Cardiac muscle cell (in vitro differentiated cells and primary cell): ENCODE results near the gene PLCG1. TPM values are rescaled to one million over a fixed set of nuclear protein-coding genes. Genes with fewer than 3 reads are reported as not detected.

ENCODE experiments used
- DNase-seq, 2 donors: peaks; one replicate each; pipeline versions ENCODE4 v3.0.0 to v3.0.0-alpha.2; 2010 to 2017; ENCODE audit warnings: low read depth in 1 of 2, low spot score in 1 of 2
- H3K27ac ChIP-seq: fragments of 200-600 bp; sonication (generic); 2 replicates; pipeline ENCODE4 v1.5.1; 2016
- H3K27me3 ChIP-seq: fragments of 200-600 bp; sonication (generic); 2 replicates; pipeline ENCODE4 v1.6.0; 2016; ENCODE audit warnings: control low read depth
- H3K36me3 ChIP-seq: fragments of 200-600 bp; sonication (generic); 2 replicates; pipeline ENCODE4 v1.5.1; 2016; ENCODE audit warnings: control low read depth
- H3K4me1 ChIP-seq: fragments of 200-600 bp; sonication (generic); 2 replicates; pipeline ENCODE4 v1.8.1; 2017; ENCODE audit warnings: low read depth, mild to moderate bottlenecking, mixed run types
- H3K4me3 ChIP-seq: fragments of 200-600 bp; sonication (generic); 2 replicates; pipeline ENCODE4 v1.5.1; 2016; ENCODE audit warnings: mild to moderate bottlenecking
- H3K9me3 ChIP-seq: fragments of 200-600 bp; sonication (generic); 2 replicates; pipeline ENCODE4 v1.5.1; 2017; ENCODE audit warnings: low read depth, mild to moderate bottlenecking, control low read depth
- CTCF ChIP-seq: IDR thresholded peaks from 2 replicates; pipeline ENCODE4 v1.5.1; 2012; ENCODE audit warnings: low read depth, mild to moderate bottlenecking, low read length
- polyA plus RNA-seq: library from polyadenylated mRNA; unstranded; fragments of >200 nt; fragmentation: Nextera tagmentation; extraction: Ambion mirVana; gene quantifications from 2 replicates; pipeline ENCODE4 v1.2.1, GENCODE V29; 2016
- total RNA-seq: library from RNA; depleted of rRNA; stranded (reverse); fragments of >200 nt; gene quantifications from 2 replicates; pipeline ENCODE4 v1.2.3, GENCODE V29; 2016

PLCG1 gene
- total and polyA plus RNA-seq, 2 experiments from 2014 or later, result 43.7 to 87.6 TPM

GRCh38 chr20:41154436-41155176, 17.3 kb downstream of the PLCG1 start:
- no peaks in the 10 kb centered on the region for H3K27me3 ChIP-seq
- no peak overlapping the region for H3K4me3 ChIP-seq
- H3K36me3 ChIP-seq, result peaks cover under 1% of the 10 kb centered on the region
- no peak overlapping the region for H3K27ac ChIP-seq
- peak in 1 of 2 donors; percentile 49 for DNase-seq
- no peaks in the 10 kb centered on the region for H3K9me3 ChIP-seq
- peak; percentile 28 for TF ChIP-seq CTCF
- H3K4me1 ChIP-seq, result peaks cover 5% of the 10 kb centered on the region

DNA sequence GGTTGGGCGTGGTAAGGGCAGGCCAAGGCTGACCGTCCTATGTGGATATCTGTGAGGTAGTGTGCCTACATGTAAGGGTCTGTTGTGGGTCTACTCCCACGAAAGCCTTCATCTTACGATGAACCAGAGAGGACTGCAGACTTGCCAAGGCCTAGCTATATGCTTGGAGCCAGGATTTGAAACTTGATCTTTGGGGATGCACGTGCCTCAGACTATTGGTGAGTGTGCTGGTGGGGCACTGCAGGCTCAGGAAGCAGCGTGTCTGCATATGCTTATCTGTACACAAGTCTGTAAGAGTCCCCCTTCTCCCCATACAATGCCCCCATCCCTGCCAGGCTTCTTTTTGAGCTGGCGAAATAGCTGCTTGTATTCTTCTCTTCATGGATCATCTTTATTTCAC, 17.9 kb downstream of the PLCG1 start:
- Histone ChIP-seq H3K4me3 (no peak overlapping the region), H3K27me3 (no peaks in the 10 kb centered on the region), H3K9me3 (no peaks in the 10 kb centered on the region), H3K4me1 (peaks cover 5% of the 10 kb centered on the region), H3K27ac (no peak overlapping the region), H3K36me3 (peaks cover 5% of the 10 kb centered on the region)
- TF ChIP-seq CTCF, result no peak
- no peak for DNase-seq

DNA sequence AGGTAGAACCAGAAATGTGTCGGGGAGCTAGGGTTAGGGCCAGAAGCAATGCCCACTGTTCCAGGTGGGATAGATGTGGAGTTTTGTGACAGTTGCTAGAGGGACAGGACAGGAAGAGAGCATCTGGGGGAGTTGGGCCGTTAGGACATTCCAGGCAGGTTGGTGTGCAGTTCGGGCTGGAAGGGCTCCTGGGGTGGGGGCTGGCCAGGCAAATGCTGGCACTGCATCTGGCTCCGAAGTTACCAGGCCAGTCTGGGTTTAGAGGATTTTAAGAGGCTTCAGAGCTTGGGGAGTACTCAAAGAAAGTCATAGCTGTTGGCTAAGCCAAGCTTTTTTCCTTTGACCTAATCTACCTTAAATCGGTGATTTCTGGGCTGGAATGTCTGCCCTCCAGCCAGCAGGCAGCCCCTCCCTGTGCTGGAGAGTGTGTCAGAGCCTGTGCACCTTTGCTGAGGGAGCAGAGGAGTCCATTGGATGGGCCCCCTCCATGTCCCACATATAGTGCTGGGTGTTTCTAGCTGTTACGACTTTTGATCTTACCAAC, 20.8 kb downstream of the PLCG1 start:
- no peaks in the 10 kb centered on the region for H3K9me3 ChIP-seq
- TF ChIP-seq CTCF, result no peak
- H3K4me3 ChIP-seq, result no peak overlapping the region
- no peak overlapping the region for H3K27ac ChIP-seq
- H3K36me3 ChIP-seq, result peaks cover 9% of the 10 kb centered on the region
- no peak for DNase-seq
- H3K27me3 ChIP-seq, result no peaks in the 10 kb centered on the region
- peaks cover 5% of the 10 kb centered on the region for H3K4me1 ChIP-seq

DNA sequence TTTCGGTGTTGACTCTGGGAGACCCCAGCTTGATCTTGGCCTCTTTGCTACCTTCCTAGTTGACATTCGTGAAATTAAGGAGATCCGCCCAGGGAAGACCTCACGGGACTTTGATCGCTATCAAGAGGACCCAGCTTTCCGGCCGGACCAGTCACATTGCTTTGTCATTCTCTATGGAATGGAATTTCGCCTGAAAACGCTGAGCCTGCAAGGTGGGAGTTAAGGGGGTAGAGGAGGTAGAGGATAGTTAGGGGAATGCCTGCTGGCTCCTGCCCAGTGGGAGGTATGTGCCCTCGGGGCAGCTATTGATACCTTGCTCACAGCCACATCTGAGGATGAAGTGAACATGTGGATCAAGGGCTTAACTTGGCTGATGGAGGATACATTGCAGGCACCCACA, 22.2 kb downstream of the PLCG1 start:
- H3K4me3 ChIP-seq, result no peak overlapping the region
- no peak for DNase-seq
- H3K4me1 ChIP-seq, result peaks cover 5% of the 10 kb centered on the region
- H3K27me3 ChIP-seq, result no peaks in the 10 kb centered on the region
- peaks cover 16% of the 10 kb centered on the region for H3K36me3 ChIP-seq
- H3K27ac ChIP-seq, result no peak overlapping the region
- H3K9me3 ChIP-seq, result no peaks in the 10 kb centered on the region
- TF ChIP-seq CTCF, result no peak

DNA sequence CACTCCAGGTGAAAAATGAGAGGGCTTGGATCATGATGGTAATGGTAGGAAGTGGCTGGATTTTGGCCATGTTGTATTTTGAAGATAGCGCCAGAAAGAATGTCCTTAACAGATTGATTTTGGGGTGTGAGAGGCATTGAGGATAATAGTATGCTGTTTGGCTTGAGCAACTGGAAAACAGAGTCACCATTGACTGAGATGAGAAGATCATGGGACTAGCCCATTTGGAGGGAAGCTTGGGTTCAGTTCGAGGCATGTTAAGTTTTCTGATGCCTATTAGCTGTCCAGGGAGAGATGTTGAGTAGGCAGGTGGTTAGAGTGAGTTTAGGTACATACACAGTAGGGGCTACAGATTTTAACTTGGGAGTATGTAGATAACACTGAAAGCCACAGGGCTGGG, 23.3 kb downstream of the PLCG1 start:
- TF ChIP-seq CTCF, result no peak
- H3K4me3 ChIP-seq, result no peak overlapping the region
- no peak for DNase-seq
- H3K36me3 ChIP-seq, result peaks cover 26% of the 10 kb centered on the region
- H3K4me1 ChIP-seq, result peaks cover 2% of the 10 kb centered on the region
- H3K27me3 ChIP-seq, result no peaks in the 10 kb centered on the region
- no peak overlapping the region for H3K27ac ChIP-seq
- no peaks in the 10 kb centered on the region for H3K9me3 ChIP-seq
